Heart right ventricle (tissue), 16 donors: ENCODE measurements around the gene PCDHGA1. TPM values are rescaled to one million over a fixed set of nuclear protein-coding genes. Genes with fewer than 3 reads are reported as not detected.

ENCODE experiments used
- ATAC-seq, 8 donors: fragments of 200-7000 bp; cut with Tn5 transposase; one replicate each; pipeline ENCODE4 v1.9.1; 2020; ENCODE audit warnings: mild to moderate bottlenecking in 8 of 8, moderate library complexity in 8 of 8, moderate number of reproducible peaks in 1 of 8
- DNase-seq, 2 donors: peaks; one replicate each; pipeline ENCODE4 v3.0.0-alpha.2; 2020
- H3K27ac ChIP-seq, 10 donors: fragments of 200-600 bp; sonication (generic) in 2 of 10; one replicate each; pipeline versions ENCODE4 v1.5.0 to v1.8.0; 2020 to 2022; ENCODE audit warnings: mild to moderate bottlenecking in 3 of 10
- H3K27me3 ChIP-seq, 7 donors: fragments of 200-600 bp; one replicate each; pipeline ENCODE4 v1.8.0; 2021 to 2022; ENCODE audit warnings: mild to moderate bottlenecking in 2 of 7
- H3K36me3 ChIP-seq, 9 donors: fragments of 200-600 bp; sonication (generic) in 1 of 9; one replicate each; pipeline versions ENCODE4 v1.5.0 to v1.8.0; 2020 to 2022; ENCODE audit warnings: mild to moderate bottlenecking in 2 of 9
- H3K4me1 ChIP-seq, 9 donors: fragments of 200-600 bp; sonication (generic) in 1 of 9; one replicate each; pipeline versions ENCODE4 v1.5.0 to v1.8.0; 2020 to 2022; ENCODE audit warnings: mild to moderate bottlenecking in 4 of 9
- H3K4me3 ChIP-seq, 10 donors: fragments of 200-600 bp; sonication (generic) in 2 of 10; one replicate each; pipeline versions ENCODE4 v1.5.0 to v1.8.0; 2020 to 2022; ENCODE audit warnings: mild to moderate bottlenecking in 7 of 10, moderate library complexity in 2 of 10
- H3K9me3 ChIP-seq, 11 donors: fragments of 200-600 bp in 10 of 11; sonication (generic) in 2 of 11; one replicate each; pipeline versions ENCODE4 v1.5.0 to v1.8.0; 2013 to 2022; ENCODE audit warnings: mild to moderate bottlenecking in 2 of 11, control low read depth in 1 of 11, moderate library complexity in 1 of 11
- WGBS, 2 donors: extraction: QIAGEN DNeasy Blood & Tissue Kit; methylation state at CpG; one replicate each; pipeline ENCODE4 v1.1.7; 2013; ENCODE audit warnings: inconsistent platforms in 1 of 2; 5-methylcytosine and 5-hydroxymethylcytosine counted together
- intact Hi-C, 10 donors: fragments of 100-400 bp; cut with DNase I; formaldehyde crosslinking; loops; one replicate each; pipeline versions ENCODE4 v1.11.1 to v1.14.2; 2022
- polyA plus RNA-seq, 2 donors: library from polyadenylated mRNA; stranded (reverse); fragments of 200-250 nt; gene quantifications; one replicate each; pipeline ENCODE4 v1.2.3, GENCODE V29; 2013
- total RNA-seq, 10 donors: library from RNA; stranded (reverse); fragmentation: NEBNext Ultra II Directional in 3 of 10; extraction: Animal tissue kit (Norgen Biotek cat#: 25700) in 3 of 10; gene quantifications; one replicate each; pipeline versions ENCODE4 v1.2.1 to v1.2.4, GENCODE V29; 2021 to 2023
- TF ChIP-seq, protein P1 (sequence below), 9 donors: fragments of 200-600 bp; sonication (generic) in 2 of 9; IDR thresholded peaks; one replicate each; pipeline versions ENCODE4 v1.5.0 to v1.8.0; 2021 to 2022; ENCODE audit warnings: antibody characterized with exemption in 9 of 9, mild to moderate bottlenecking in 5 of 9, moderate library complexity in 1 of 9
- donor health status: Arrhythmogenic right ventricular cardiomyopathy.
- donor health status: ischemic (EF 13 %, LVEDD 7.1; RV severe dilation, severe dysfunction).
- donor health status: healthy with polysubstance abuse.
- donor health status: DM: no; HTN: yes; CAD: no.
- donor health status: DM: no; HTN: no; CAD: no.
- donor health status: ischemic (EF 25% LVEDD 6.9; RV normal size, moderate dysfunction).
- donor health status: ischemic (EF 25% LVEDD 5.7; RV mildly dilated, moderate dysfunction).
- donor health status: healthy.
- donor health status: DM: yes; HTN: yes; CAD: no.
- donor health status: Ischemic cardiomyopathy.
- donor health status: ischemic (EF 35%, LVEDD 5.7; RV mildly dilated, moderate dysfunction).
- donor health status: nonischemic (EF 11% LVEDD 7.7; RV severe dilation, severe dysfunction).
- donor health status: DM: yes; HTN: yes; CAD: no.
- donor health status: PGD.
- donor health status: ischemic (EF 29% LVEDD 5.4; RV normal size, mild dysfunction).
- donor health status: nonischemic (EF 23%, LVEDD 6.1; RV moderate dilation, normal function).

Gene PCDHGA1
- total and polyA plus RNA-seq, 12 donors = 0.57 to 5.0 (median 2.6) TPM

DNA sequence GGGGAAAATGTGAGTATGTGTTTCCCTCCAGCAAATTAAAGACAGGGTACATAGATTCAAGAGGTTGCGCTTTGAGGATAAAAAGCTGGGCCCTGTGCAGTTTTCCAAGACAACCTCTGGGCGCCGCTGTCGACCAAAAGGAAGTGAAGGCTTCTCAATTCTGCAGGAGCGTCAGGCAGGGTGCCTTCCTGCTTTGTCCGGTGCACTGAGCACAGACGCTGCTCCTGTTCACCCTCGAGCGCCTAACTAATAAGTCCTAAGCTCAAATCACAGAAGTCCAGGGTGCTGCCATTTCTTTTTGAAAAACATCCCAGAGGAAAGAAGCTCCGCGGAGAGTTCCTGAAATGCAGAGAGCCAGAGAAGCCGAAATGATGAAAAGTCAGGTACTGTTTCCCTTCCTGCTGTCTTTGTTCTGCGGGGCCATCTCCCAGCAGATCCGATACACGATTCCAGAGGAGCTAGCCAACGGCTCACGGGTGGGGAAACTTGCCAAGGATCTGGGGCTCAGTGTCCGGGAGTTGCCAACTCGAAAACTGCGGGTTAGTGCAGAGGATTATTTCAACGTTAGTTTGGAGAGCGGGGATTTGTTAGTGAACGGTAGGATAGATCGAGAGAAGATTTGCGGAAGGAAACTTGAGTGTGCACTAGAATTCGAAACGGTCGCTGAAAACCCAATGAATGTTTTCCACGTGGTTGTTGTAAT, 19.8 kb downstream of the PCDHGA1 start, which contains the start of gene PCDHGB1:
TSS of gene PCDHGB1 (plus strand) at position 183 of the 703 bp plus-strand sequence. CDS start at position 345, 162 bp downstream.
- intact Hi-C loops = loop anchor here in 3 of 10 donors (5.0 to 10.0 kb wide), 3 partner anchors 42 to 215 kb away; partner anchors contain the start of genes PCDHGA8 (in 1 of the 3), PCDHGA9 (in 1 of the 3) and PCDHGB6 (in 1 of the 3)
- Histone ChIP-seq H3K9me3 (peaks cover 0 to 96% (median 39%) of the 10 kb centered on the region in 11 donors), H3K27me3 (peaks cover 0 to 29% (median 0%) of the 10 kb centered on the region in 7 donors), H3K36me3 (peaks cover 0 to 34% (median 0%) of the 10 kb centered on the region in 9 donors), H3K4me1 (peaks cover 0 to 36% (median 4%) of the 10 kb centered on the region in 9 donors), H3K4me3 (peak within 1 kb of the TSS in 8 of 10 donors; percentile 1 to 34 (median 26)), H3K27ac (peak within 1 kb of the TSS in 1 of 10 donors; percentile 5)
- ATAC-seq (peak; percentile 50 to 88 (median 72)), DNase-seq (peak; percentile 52 to 60)
- WGBS, 2 donors = 21 to 24% methylated on average over 29 of the region's 29 CpGs
- TF ChIP-seq, protein P1, sequence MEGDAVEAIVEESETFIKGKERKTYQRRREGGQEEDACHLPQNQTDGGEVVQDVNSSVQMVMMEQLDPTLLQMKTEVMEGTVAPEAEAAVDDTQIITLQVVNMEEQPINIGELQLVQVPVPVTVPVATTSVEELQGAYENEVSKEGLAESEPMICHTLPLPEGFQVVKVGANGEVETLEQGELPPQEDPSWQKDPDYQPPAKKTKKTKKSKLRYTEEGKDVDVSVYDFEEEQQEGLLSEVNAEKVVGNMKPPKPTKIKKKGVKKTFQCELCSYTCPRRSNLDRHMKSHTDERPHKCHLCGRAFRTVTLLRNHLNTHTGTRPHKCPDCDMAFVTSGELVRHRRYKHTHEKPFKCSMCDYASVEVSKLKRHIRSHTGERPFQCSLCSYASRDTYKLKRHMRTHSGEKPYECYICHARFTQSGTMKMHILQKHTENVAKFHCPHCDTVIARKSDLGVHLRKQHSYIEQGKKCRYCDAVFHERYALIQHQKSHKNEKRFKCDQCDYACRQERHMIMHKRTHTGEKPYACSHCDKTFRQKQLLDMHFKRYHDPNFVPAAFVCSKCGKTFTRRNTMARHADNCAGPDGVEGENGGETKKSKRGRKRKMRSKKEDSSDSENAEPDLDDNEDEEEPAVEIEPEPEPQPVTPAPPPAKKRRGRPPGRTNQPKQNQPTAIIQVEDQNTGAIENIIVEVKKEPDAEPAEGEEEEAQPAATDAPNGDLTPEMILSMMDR (IDR thresholded peaks at IDR 0.05) = peak in 8 of 9 donors; percentile 21 to 62 (median 54)

DNA sequence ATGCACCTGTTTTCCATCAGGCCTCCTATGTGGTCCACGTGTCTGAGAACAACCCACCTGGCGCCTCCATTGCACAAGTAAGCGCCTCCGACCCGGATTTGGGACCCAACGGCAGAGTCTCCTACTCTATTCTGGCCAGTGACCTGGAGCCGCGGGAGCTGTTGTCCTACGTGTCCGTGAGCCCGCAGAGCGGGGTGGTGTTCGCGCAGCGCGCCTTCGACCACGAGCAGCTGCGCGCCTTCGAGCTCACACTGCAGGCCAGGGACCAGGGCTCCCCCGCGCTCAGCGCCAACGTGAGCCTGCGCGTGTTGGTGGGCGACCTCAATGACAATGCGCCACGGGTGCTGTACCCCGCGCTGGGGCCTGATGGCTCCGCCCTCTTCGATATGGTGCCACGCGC, 21.3 kb downstream of the PCDHGA1 start:
- Histone ChIP-seq H3K36me3 (peaks cover 0 to 44% (median 0%) of the 10 kb centered on the region in 9 donors), H3K27ac (no peak overlapping the region), H3K4me1 (peaks cover 0 to 38% (median 5%) of the 10 kb centered on the region in 9 donors), H3K9me3 (peaks cover 0 to 98% (median 47%) of the 10 kb centered on the region in 11 donors), H3K27me3 (peaks cover 0 to 37% (median 0%) of the 10 kb centered on the region in 7 donors), H3K4me3 (no peak overlapping the region)
- DNase-seq (no peak), ATAC-seq (no peak)
- 35 to 41% methylated on average over 31 to 32 of the region's 36 CpGs for WGBS, 2 donors
- intact Hi-C loops = loop anchor here in 2 of 10 donors (5.0 to 10.0 kb wide), 2 partner anchors 41 to 53 kb away; partner anchors contain the start of genes PCDHGA8 (in 1 of the 2), PCDHGA9 (in 1 of the 2) and PCDHGB6 (in 1 of the 2)
- TF ChIP-seq, protein P1 (IDR thresholded peaks at IDR 0.05) = no peak

DNA sequence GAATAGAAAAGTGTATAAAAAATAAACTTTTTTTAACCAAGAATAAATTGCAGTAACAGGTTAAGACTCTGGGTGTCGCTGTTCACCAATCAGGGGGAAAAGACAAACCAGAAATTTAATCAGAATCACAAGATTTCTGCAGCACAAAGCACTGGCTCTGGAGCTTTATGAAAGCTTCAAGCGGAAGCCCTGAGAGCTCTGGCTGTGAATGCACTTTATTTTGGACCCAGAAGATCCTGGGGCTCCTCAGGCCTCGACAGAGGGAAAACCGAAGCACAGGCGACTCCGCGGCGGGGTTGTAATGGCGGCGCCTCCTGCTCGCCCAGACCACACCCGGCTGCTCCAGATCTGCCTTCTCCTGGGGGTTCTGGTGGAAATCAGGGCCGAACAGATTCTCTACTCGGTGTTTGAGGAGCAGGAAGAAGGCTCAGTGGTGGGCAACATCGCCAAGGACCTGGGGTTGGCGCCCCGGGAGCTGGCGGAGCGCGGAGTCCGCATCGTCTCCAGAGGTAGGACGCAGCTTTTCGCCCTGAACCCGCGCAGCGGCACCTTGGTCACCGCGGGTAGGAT, 24.7 kb downstream of the PCDHGA1 start, which contains the start of gene PCDHGA4:
TSS of gene PCDHGA4 (plus strand) at position 122 of the 570 bp plus-strand sequence. CDS start at position 209, 87 bp downstream.
- H3K27me3 ChIP-seq = peaks cover 0 to 45% (median 0%) of the 10 kb centered on the region in 7 donors
- H3K36me3 ChIP-seq = peaks cover 0 to 44% (median 0%) of the 10 kb centered on the region in 9 donors
- H3K4me1 ChIP-seq = peaks cover 0 to 34% (median 4%) of the 10 kb centered on the region in 9 donors
- no peak within 1 kb of the TSS for H3K27ac ChIP-seq
- no peak for ATAC-seq
- intact Hi-C loops = loop anchor here in 2 of 10 donors (5.0 to 10.0 kb wide), 2 partner anchors 37 to 50 kb away; partner anchors contain the start of genes PCDHGA8 (in 1 of the 2), PCDHGA9 (in 1 of the 2) and PCDHGB6 (in 1 of the 2)
- H3K4me3 ChIP-seq = peak within 1 kb of the TSS in 8 of 10 donors; percentile 2 to 40 (median 34)
- DNase-seq = no peak
- TF ChIP-seq, protein P1 (IDR thresholded peaks at IDR 0.05) = peak; percentile 13 to 61 (median 49)
- 18 to 21% methylated on average over 29 of the region's 29 CpGs for WGBS, 2 donors
- H3K9me3 ChIP-seq = peaks cover 0 to 98% (median 49%) of the 10 kb centered on the region in 11 donors

DNA sequence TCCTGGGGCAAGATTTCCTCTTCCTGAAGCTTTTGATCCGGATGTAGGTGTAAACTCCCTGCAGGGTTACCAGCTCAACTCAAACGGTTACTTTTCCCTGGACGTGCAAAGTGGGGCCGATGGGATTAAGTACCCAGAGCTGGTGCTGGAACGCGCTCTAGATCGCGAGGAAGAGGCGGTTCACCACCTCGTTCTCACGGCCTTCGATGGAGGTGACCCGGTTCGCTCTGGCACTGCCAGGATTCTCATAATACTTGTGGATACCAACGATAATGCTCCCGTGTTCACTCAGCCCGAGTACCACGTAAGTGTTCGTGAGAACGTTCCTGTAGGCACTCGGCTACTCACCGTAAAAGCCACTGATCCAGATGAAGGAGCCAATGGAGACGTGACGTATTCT, 25.3 kb downstream of the PCDHGA1 start:
- peaks cover 0 to 38% (median 4%) of the 10 kb centered on the region in 9 donors for H3K4me1 ChIP-seq
- no peak for DNase-seq
- peaks cover 0 to 45% (median 0%) of the 10 kb centered on the region in 7 donors for H3K27me3 ChIP-seq
- H3K27ac ChIP-seq = no peak overlapping the region
- 44 to 52% methylated on average over 24 of the region's 24 CpGs for WGBS, 2 donors
- peaks cover 0 to 38% (median 0%) of the 10 kb centered on the region in 9 donors for H3K36me3 ChIP-seq
- intact Hi-C loops = loop anchor here in 1 of 10 donors (10.0 kb wide), 1 partner anchor 49 kb away; the partner anchor contains the start of genes PCDHGA9 and PCDHGB6
- H3K4me3 ChIP-seq = peak overlapping the region in 6 of 10 donors; percentile 2 to 40 (median 34)
- H3K9me3 ChIP-seq = peaks cover 0 to 98% (median 51%) of the 10 kb centered on the region in 11 donors
- TF ChIP-seq, protein P1 (IDR thresholded peaks at IDR 0.05) = no peak
- ATAC-seq = no peak
